Activated CD4-positive, alpha-beta T cell treated with anti-CD3 and anti-CD28 coated beads for 36 hours (primary cell): ENCODE results near the gene TMEM74B. TPM values are rescaled to one million over a fixed set of nuclear protein-coding genes. Genes with fewer than 3 reads are reported as not detected.

Experiments
- ATAC-seq: fragments of 200-7000 bp; cut with Tn5 transposase; one replicate; pipeline ENCODE4 v1.10.0; 2021; ENCODE audit warnings: mild to moderate bottlenecking, moderate library complexity
- CTCF ChIA-PET: fragments of 350-600 bp; sonication (Branson Sonifier 250); formaldehyde crosslinking; loops from one replicate; lab custom pipeline; 2021; ENCODE audit warnings: antibody characterized with exemption; lab: Charles Lee
- POLR2A ChIA-PET: fragments of 350-600 bp; sonication (Branson Sonifier 250); formaldehyde crosslinking; loops from one replicate; lab custom pipeline; 2021; ENCODE audit warnings: antibody characterized with exemption, inconsistent platforms; lab: Charles Lee
- DNase-seq: peaks from one replicate; pipeline ENCODE4 v3.0.0-alpha.2; 2020
- H3K27ac Mint-ChIP-seq: one replicate; pipeline ENCODE4 v1.8.0; 2021; ENCODE audit warnings: mixed read lengths
- H3K27me3 Mint-ChIP-seq: one replicate; pipeline ENCODE4 v1.8.0; 2021; ENCODE audit warnings: mixed read lengths
- H3K36me3 Mint-ChIP-seq: one replicate; pipeline ENCODE4 v1.8.0; 2021; ENCODE audit warnings: low read depth, mixed read lengths
- H3K4me1 Mint-ChIP-seq: one replicate; pipeline ENCODE4 v1.8.0; 2021; ENCODE audit warnings: mixed read lengths
- H3K4me3 Mint-ChIP-seq: one replicate; pipeline ENCODE4 v1.8.0; 2021; ENCODE audit warnings: mild to moderate bottlenecking, moderate library complexity, mixed read lengths
- H3K9me3 Mint-ChIP-seq: one replicate; pipeline ENCODE4 v1.8.0; 2021; ENCODE audit warnings: low read depth, mixed read lengths
- intact Hi-C, 2 experiments: fragments of 100-400 bp; cut with DNase I in 1 of 2; cut with micrococcal nuclease in 1 of 2; formaldehyde crosslinking; loops; one replicate each; pipeline versions ENCODE4 v1.14.2 to v1.15.1; 2022 to 2024; cut with DNase I, micrococcal nuclease
- total RNA-seq, 2 experiments: library from RNA; stranded (reverse); gene quantifications; one replicate each; pipeline ENCODE4 v1.2.3, GENCODE V29; 2021

TMEM74B gene
- total RNA-seq, 2 experiments from 2014 or later: 1.5 to 2.0 TPM

GRCh38 chr20:1178623-1179022 is 6.2 kb downstream of the TMEM74B start:
- H3K27me3 Mint-ChIP-seq: peaks cover 4% of the 10 kb centered on the region
- POLR2A ChIA-PET: no interaction called here
- H3K36me3 Mint-ChIP-seq: peaks cover 3% of the 10 kb centered on the region
- no peak overlapping the region for H3K27ac Mint-ChIP-seq
- no peak for ATAC-seq
- DNase-seq: no peak
- intact Hi-C loops: no loop called here
- no peak overlapping the region for H3K4me3 Mint-ChIP-seq
- H3K9me3 Mint-ChIP-seq: no peaks in the 10 kb centered on the region
- H3K4me1 Mint-ChIP-seq: no peaks in the 10 kb centered on the region
- CTCF ChIA-PET: interaction anchor here (1.1 kb wide), 1 partner anchor 34 kb away, joined by 4 read pairs; no protein-coding TSS in a partner anchor

GRCh38 chr20:1178103-1178502 is 6.7 kb downstream of the TMEM74B start:
- Mint-ChIP-seq H3K9me3 (no peaks in the 10 kb centered on the region), H3K4me3 (no peak overlapping the region), H3K4me1 (no peaks in the 10 kb centered on the region), H3K27me3 (peaks cover under 1% of the 10 kb centered on the region), H3K27ac (no peak overlapping the region), H3K36me3 (peaks cover 3% of the 10 kb centered on the region)
- POLR2A ChIA-PET: no interaction called here
- intact Hi-C loops: no loop called here
- ATAC-seq (no peak), DNase-seq (no peak)
- CTCF ChIA-PET: interaction anchor here (1.1 kb wide), 1 partner anchor 35 kb away, joined by 4 read pairs; no protein-coding TSS in a partner anchor

GRCh38 chr20:1177680-1178079 is 7.1 kb downstream of the TMEM74B start:
- DNase-seq (no peak), ATAC-seq (no peak)
- POLR2A ChIA-PET: no interaction called here
- Mint-ChIP-seq H3K9me3 (no peaks in the 10 kb centered on the region), H3K4me1 (no peaks in the 10 kb centered on the region), H3K36me3 (peaks cover 3% of the 10 kb centered on the region), H3K27ac (no peak overlapping the region), H3K4me3 (no peak overlapping the region), H3K27me3 (no peaks in the 10 kb centered on the region)
- CTCF ChIA-PET: interaction anchor here (1.1 to 1.5 kb wide), 2 partner anchors 35 to 53 kb away, joined by 3 to 4 read pairs; no protein-coding TSS in a partner anchor
- intact Hi-C loops: no loop called here

GRCh38 chr20:1174787-1175186 is 10.0 kb downstream of the TMEM74B start:
- H3K27me3 Mint-ChIP-seq: no peaks in the 10 kb centered on the region
- no peaks in the 10 kb centered on the region for H3K9me3 Mint-ChIP-seq
- peaks cover 21% of the 10 kb centered on the region for H3K36me3 Mint-ChIP-seq
- ChIA-PET CTCF (no interaction called here), POLR2A (no interaction called here)
- no peak overlapping the region for H3K4me3 Mint-ChIP-seq
- H3K27ac Mint-ChIP-seq: no peak overlapping the region
- intact Hi-C loops: no loop called here
- ATAC-seq: no peak
- DNase-seq: no peak
- H3K4me1 Mint-ChIP-seq: no peaks in the 10 kb centered on the region

- CTCF ChIA-PET: no interaction called here
- no peak for ATAC-seq
- intact Hi-C loops: no loop called here
- Mint-ChIP-seq H3K27me3 (no peaks in the 10 kb centered on the region), H3K4me3 (no peak overlapping the region), H3K4me1 (no peaks in the 10 kb centered on the region), H3K36me3 (peaks cover 29% of the 10 kb centered on the region), H3K27ac (no peak overlapping the region), H3K9me3 (no peaks in the 10 kb centered on the region)
- DNase-seq: no peak
- POLR2A ChIA-PET: no interaction called here
These were observed 11.1 kb downstream of the TMEM74B start for GRCh38 chr20:1173698-1174097.

GRCh38 chr20:1171461-1172093 is 13.2 kb downstream of the TMEM74B start:
- H3K27ac Mint-ChIP-seq: no peak overlapping the region
- H3K9me3 Mint-ChIP-seq: no peaks in the 10 kb centered on the region
- DNase-seq (peak; percentile 54), ATAC-seq (no peak)
- no peaks in the 10 kb centered on the region for H3K4me1 Mint-ChIP-seq
- H3K36me3 Mint-ChIP-seq: peaks cover 46% of the 10 kb centered on the region
- intact Hi-C loops: no loop called here
- ChIA-PET POLR2A (interaction anchor here (0.8 kb wide), 1 partner anchor 32 kb away, joined by 3 read pairs; the partner anchor contains the start of gene C20orf202), CTCF (interaction anchor here (0.6 kb wide), 1 partner anchor 147 kb away, joined by 3 read pairs; no protein-coding TSS in a partner anchor)
- H3K27me3 Mint-ChIP-seq: no peaks in the 10 kb centered on the region
- H3K4me3 Mint-ChIP-seq: no peak overlapping the region

GRCh38 chr20:1169224-1169623 is 15.6 kb downstream of the TMEM74B start:
- intact Hi-C loops: no loop called here
- no peak overlapping the region for H3K27ac Mint-ChIP-seq
- no peaks in the 10 kb centered on the region for H3K9me3 Mint-ChIP-seq
- no peaks in the 10 kb centered on the region for H3K27me3 Mint-ChIP-seq
- H3K36me3 Mint-ChIP-seq: peaks cover 65% of the 10 kb centered on the region
- CTCF ChIA-PET: no interaction called here
- no peaks in the 10 kb centered on the region for H3K4me1 Mint-ChIP-seq
- ATAC-seq (no peak), DNase-seq (no peak)
- no peak overlapping the region for H3K4me3 Mint-ChIP-seq
- POLR2A ChIA-PET: no interaction called here

GRCh38 chr20:1166948-1167720 is 17.6 kb downstream of the TMEM74B start:
- ATAC-seq (no peak), DNase-seq (no peak)
- intact Hi-C loops: no loop called here
- Mint-ChIP-seq H3K9me3 (no peaks in the 10 kb centered on the region), H3K4me1 (no peaks in the 10 kb centered on the region), H3K27ac (no peak overlapping the region), H3K27me3 (no peaks in the 10 kb centered on the region), H3K36me3 (peaks cover 67% of the 10 kb centered on the region), H3K4me3 (no peak overlapping the region)
- POLR2A ChIA-PET: no interaction called here
- CTCF ChIA-PET: interaction anchor here (1.0 kb wide), 1 partner anchor 9 kb away, joined by 3 read pairs; no protein-coding TSS in a partner anchor

- Mint-ChIP-seq H3K36me3 (peaks cover 66% of the 10 kb centered on the region), H3K4me3 (no peak overlapping the region), H3K4me1 (no peaks in the 10 kb centered on the region), H3K9me3 (no peaks in the 10 kb centered on the region), H3K27ac (no peak overlapping the region), H3K27me3 (no peaks in the 10 kb centered on the region)
- ChIA-PET CTCF (no interaction called here), POLR2A (no interaction called here)
- intact Hi-C loops: no loop called here
- ATAC-seq: no peak
- no peak for DNase-seq
These were observed 18.8 kb downstream of the TMEM74B start for GRCh38 chr20:1165941-1166340.

GRCh38 chr20:1165521-1165920 is 19.3 kb downstream of the TMEM74B start:
- ChIA-PET POLR2A (no interaction called here), CTCF (interaction anchor here (1.4 kb wide), 1 partner anchor 19 kb away, joined by 3 read pairs; no protein-coding TSS in a partner anchor)
- ATAC-seq (no peak), DNase-seq (no peak)
- no peaks in the 10 kb centered on the region for H3K9me3 Mint-ChIP-seq
- no peak overlapping the region for H3K27ac Mint-ChIP-seq
- H3K36me3 Mint-ChIP-seq: peaks cover 64% of the 10 kb centered on the region
- H3K4me1 Mint-ChIP-seq: no peaks in the 10 kb centered on the region
- H3K27me3 Mint-ChIP-seq: no peaks in the 10 kb centered on the region
- H3K4me3 Mint-ChIP-seq: no peak overlapping the region
- intact Hi-C loops: no loop called here

- Mint-ChIP-seq H3K4me3 (no peak overlapping the region), H3K9me3 (no peaks in the 10 kb centered on the region), H3K27me3 (no peaks in the 10 kb centered on the region), H3K27ac (no peak overlapping the region), H3K4me1 (no peaks in the 10 kb centered on the region), H3K36me3 (peaks cover 61% of the 10 kb centered on the region)
- no peak for ATAC-seq
- CTCF ChIA-PET: interaction anchor here (1.4 kb wide), 1 partner anchor 18 kb away, joined by 3 read pairs; no protein-coding TSS in a partner anchor
- DNase-seq: no peak
- intact Hi-C loops: no loop called here
- POLR2A ChIA-PET: no interaction called here
These were observed 19.9 kb downstream of the TMEM74B start for GRCh38 chr20:1164871-1165270.

- intact Hi-C loops: no loop called here
- POLR2A ChIA-PET: no interaction called here
These were observed 21.1 kb downstream of the TMEM74B start for GRCh38 chr20:1163653-1164052.

More at GRCh38 chr20:1163653-1164052, 21.1 kb downstream of the TMEM74B start:
- no peak for ATAC-seq
- Mint-ChIP-seq H3K4me3 (no peak overlapping the region), H3K9me3 (no peaks in the 10 kb centered on the region), H3K27me3 (no peaks in the 10 kb centered on the region), H3K4me1 (no peaks in the 10 kb centered on the region), H3K36me3 (peaks cover 52% of the 10 kb centered on the region), H3K27ac (no peak overlapping the region)
- DNase-seq: no peak
- CTCF ChIA-PET: no interaction called here
